ENCODE measurements around the gene EMC9.

- TF ChIP-seq POLR2A (IDR thresholded peaks at IDR 0.05), result no peak
- TF ChIP-seq POLR2AphosphoS5 (IDR thresholded peaks at IDR 0.05; ENCODE audit: insufficient read depth in 1 of 2, low read depth in 1 of 2), result no peak
Measured at GRCh38 chr14:24098927-24099813, 42.2 kb downstream of the EMC9 start.

All from vagina (tissue), 2 donors.